ENCODE data around the gene TOP1. TPM values are rescaled to one million over a fixed set of nuclear protein-coding genes. Genes with fewer than 3 reads are reported as not detected.
A peak's percentile ranks its signal among the peaks of the same experiment; 100 is the strongest.

The TOP1 gene
- polyA plus RNA-seq, 1 of the 3 experiments (the other 2 are of a cell fraction), result 11.9 TPM

DNA sequence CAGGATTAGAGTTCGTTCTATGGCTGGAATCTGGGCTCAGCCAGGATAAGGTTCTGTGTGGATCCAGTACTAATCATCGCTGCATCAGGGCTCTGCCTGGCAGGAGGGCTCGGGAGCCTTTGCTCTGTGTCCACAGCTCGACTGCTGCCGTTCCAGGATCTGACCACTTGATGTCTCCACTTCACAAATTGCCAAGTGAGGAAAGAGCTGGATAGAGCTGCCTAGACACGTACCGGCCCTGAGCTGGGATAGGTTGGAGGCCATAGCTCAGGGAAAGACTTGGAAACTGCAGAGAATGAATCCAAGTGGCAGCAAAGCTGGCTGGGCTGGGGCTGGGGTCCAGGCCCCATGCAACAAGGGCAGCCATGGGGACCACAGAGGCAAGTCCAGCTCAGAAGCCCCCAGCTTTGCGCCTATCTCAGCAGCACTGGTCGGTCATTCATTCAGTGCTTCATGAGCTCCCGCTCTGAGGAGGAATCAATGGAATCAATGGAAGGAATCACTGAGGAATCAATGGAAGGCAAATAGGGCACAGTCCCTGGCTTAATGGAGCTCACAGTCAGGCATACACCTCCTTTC is 38.0 kb upstream of the TOP1 start:
- peak; percentile 84 for DNase-seq
- Histone ChIP-seq H3K4me2 (no peak overlapping the region), H2AFZ (ENCODE audit: low read depth) (peak overlapping the region; percentile 58; the same call in 1 of the 2 replicates), H3K79me2 (ENCODE audit: insufficient read depth) (no peaks in the 10 kb centered on the region), H3K9ac (no peak overlapping the region), H3K4me1 (ENCODE audit: control insufficient read depth in 1 of 2, insufficient read depth in 2 of 2, low read depth in 1 of 2, low read length in 1 of 2) (peaks cover 2 to 11% of the 10 kb centered on the region in 2 experiments; a peak in 2 of 4 replicates), H3K27ac (ENCODE audit: low read depth in 2 of 2, low read length in 1 of 2) (no peak overlapping the region), H4K20me1 (ENCODE audit: insufficient read depth) (no peaks in the 10 kb centered on the region), H3K36me3 (replicated peaks in 1 of 2; ENCODE audit: control insufficient read depth in 1 of 2, insufficient read depth in 2 of 2, low read length in 1 of 2) (no peaks in the 10 kb centered on the region), H3K4me3 (ENCODE audit: low read depth in 2 of 2, low read length in 1 of 2) (no peak overlapping the region; a peak in 1 of 4 replicates), H3F3A (replicated peaks; ENCODE audit: insufficient read depth) (no peaks in the 10 kb centered on the region), H3K9me2 (no peaks in the 10 kb centered on the region), H3K9me3 (no peaks in the 10 kb centered on the region), H3K27me3 (ENCODE audit: insufficient read depth) (no peaks in the 10 kb centered on the region)
- peak; percentile 62 for TF ChIP-seq RCOR1 (IDR thresholded peaks at IDR 0.05; ENCODE audit: low read length)
- TF ChIP-seq YY1 (IDR thresholded peaks at IDR 0.05; ENCODE audit: low read depth), result 0 out of 2 replicates have a peak, but pooled peaks have one; percentile 37
- TF ChIP-seq, protein P1, sequence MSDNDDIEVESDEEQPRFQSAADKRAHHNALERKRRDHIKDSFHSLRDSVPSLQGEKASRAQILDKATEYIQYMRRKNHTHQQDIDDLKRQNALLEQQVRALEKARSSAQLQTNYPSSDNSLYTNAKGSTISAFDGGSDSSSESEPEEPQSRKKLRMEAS (IDR thresholded peaks at IDR 0.05; ENCODE audit: low read depth), result no peak
- peak; percentile 94 for TF ChIP-seq RAD21 (IDR thresholded peaks at IDR 0.05; ENCODE audit: low read length)
- peak; percentile 97 for TF ChIP-seq SMC3 (IDR thresholded peaks at IDR 0.05; ENCODE audit: low read depth, low read length)
- 0 out of 2 replicates have a peak, but pooled peaks have one; percentile 6 for TF ChIP-seq NRF1 (IDR thresholded peaks at IDR 0.05; ENCODE audit: low read depth, low read length)
- TF ChIP-seq RFX5 (IDR thresholded peaks at IDR 0.05; ENCODE audit: low read length), result peak; percentile 43; the same call in 1 of the 2 replicates
- no peak for TF ChIP-seq CHD2 (IDR thresholded peaks at IDR 0.05; ENCODE audit: low read length, partially characterized antibody)
- TF ChIP-seq, protein P2, sequence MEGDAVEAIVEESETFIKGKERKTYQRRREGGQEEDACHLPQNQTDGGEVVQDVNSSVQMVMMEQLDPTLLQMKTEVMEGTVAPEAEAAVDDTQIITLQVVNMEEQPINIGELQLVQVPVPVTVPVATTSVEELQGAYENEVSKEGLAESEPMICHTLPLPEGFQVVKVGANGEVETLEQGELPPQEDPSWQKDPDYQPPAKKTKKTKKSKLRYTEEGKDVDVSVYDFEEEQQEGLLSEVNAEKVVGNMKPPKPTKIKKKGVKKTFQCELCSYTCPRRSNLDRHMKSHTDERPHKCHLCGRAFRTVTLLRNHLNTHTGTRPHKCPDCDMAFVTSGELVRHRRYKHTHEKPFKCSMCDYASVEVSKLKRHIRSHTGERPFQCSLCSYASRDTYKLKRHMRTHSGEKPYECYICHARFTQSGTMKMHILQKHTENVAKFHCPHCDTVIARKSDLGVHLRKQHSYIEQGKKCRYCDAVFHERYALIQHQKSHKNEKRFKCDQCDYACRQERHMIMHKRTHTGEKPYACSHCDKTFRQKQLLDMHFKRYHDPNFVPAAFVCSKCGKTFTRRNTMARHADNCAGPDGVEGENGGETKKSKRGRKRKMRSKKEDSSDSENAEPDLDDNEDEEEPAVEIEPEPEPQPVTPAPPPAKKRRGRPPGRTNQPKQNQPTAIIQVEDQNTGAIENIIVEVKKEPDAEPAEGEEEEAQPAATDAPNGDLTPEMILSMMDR (IDR thresholded peaks at IDR 0.05), result peak; percentile 85
- ChIA-PET CTCF (interaction anchor here (0.6 to 5.0 kb wide), 44 partner anchors 9 to 649 kb away, joined by 3 to 87 read pairs (median 5); partner anchors contain the start of genes LPIN3 and TOP1), POLR2A (interaction anchor here (1.1 to 1.3 kb wide), 2 partner anchors 83 to 104 kb away, joined by 5 read pairs; no protein-coding TSS in a partner anchor)
- 36% methylated on average over 9 of the region's 10 CpGs for WGBS (ENCODE audit: low lambda C conversion rate)

DNA sequence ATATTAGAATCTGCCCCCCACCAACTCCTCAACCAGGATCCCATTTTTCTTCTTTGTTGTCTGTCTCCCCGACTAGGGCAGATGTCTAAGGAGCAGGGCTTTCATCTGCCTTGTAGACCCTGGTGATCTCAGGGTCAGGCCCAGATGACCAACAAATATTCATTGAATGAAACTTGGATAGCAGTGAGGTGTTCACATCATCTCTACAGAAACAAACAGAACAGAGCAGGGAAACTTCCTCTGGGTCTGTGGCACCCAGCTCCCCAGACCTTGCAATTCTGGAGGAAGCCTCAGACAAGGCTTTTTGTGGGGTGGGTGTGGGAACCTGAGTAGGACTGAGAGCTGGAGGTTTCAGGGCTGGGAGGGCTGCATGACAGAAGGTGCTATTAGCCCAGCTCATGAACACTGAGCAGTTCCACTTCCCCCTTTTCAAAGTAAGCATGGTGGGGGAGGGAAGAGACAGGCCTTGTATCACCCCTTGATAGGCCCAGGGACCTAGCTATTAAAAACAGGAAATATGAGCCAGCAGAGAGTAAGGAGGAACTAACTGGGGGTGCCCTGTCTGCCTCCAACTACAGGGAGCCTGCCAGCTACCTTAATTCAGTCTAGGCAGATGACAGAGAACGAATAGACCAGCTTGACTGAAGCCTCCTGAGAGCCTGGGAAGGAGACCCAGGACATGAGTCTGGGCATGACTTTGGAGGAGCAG is 37.3 kb upstream of the TOP1 start:
- Histone ChIP-seq H3K36me3 (replicated peaks in 1 of 2; ENCODE audit: control insufficient read depth in 1 of 2, insufficient read depth in 2 of 2, low read length in 1 of 2) (no peaks in the 10 kb centered on the region), H3K4me3 (ENCODE audit: low read depth in 2 of 2, low read length in 1 of 2) (no peak overlapping the region), H3K9ac (0 out of 2 replicates have a peak overlapping the region, but pooled peaks have one; percentile 6), H3K79me2 (ENCODE audit: insufficient read depth) (no peaks in the 10 kb centered on the region), H4K20me1 (ENCODE audit: insufficient read depth) (no peaks in the 10 kb centered on the region), H3K9me3 (no peaks in the 10 kb centered on the region), H3K4me1 (ENCODE audit: control insufficient read depth in 1 of 2, insufficient read depth in 2 of 2, low read depth in 1 of 2, low read length in 1 of 2) (peaks cover 2 to 11% of the 10 kb centered on the region in 2 experiments; a peak in 2 of 4 replicates), H3K4me2 (peak overlapping the region; percentile 36; the same call in 1 of the 2 replicates), H2AFZ (ENCODE audit: low read depth) (peak overlapping the region; percentile 58; the same call in 1 of the 2 replicates), H3F3A (replicated peaks; ENCODE audit: insufficient read depth) (no peaks in the 10 kb centered on the region), H3K9me2 (no peaks in the 10 kb centered on the region), H3K27me3 (ENCODE audit: insufficient read depth) (no peaks in the 10 kb centered on the region), H3K27ac (ENCODE audit: low read depth in 2 of 2, low read length in 1 of 2) (no peak overlapping the region)
- ChIA-PET POLR2A (interaction anchor here (1.1 to 1.3 kb wide), 2 partner anchors 83 to 104 kb away, joined by 5 read pairs; no protein-coding TSS in a partner anchor), CTCF (interaction anchor here (0.6 to 5.0 kb wide), 44 partner anchors 9 to 349 kb away, joined by 3 to 87 read pairs (median 5); partner anchors contain the start of genes LPIN3 and TOP1)
- DNase-seq, result no peak
- TF ChIP-seq SIN3A (IDR thresholded peaks at IDR 0.05; ENCODE audit: borderline replicate concordance, low read depth, low read length) (no peak), MXI1 (IDR thresholded peaks at IDR 0.05; ENCODE audit: low read depth, low read length) (no peak), EZH2phosphoT487 (IDR thresholded peaks at IDR 0.05; ENCODE audit: borderline replicate concordance, low read depth) (no peak), CHD2 (IDR thresholded peaks at IDR 0.05; ENCODE audit: low read length, partially characterized antibody) (no peak), JUND (IDR thresholded peaks at IDR 0.05) (no peak), GABPA (IDR thresholded peaks at IDR 0.05; ENCODE audit: low read depth) (no peak), POLR2AphosphoS5 (IDR thresholded peaks at IDR 0.05; ENCODE audit: low read depth, low read length) (no peak)
- TF ChIP-seq, protein P3, sequence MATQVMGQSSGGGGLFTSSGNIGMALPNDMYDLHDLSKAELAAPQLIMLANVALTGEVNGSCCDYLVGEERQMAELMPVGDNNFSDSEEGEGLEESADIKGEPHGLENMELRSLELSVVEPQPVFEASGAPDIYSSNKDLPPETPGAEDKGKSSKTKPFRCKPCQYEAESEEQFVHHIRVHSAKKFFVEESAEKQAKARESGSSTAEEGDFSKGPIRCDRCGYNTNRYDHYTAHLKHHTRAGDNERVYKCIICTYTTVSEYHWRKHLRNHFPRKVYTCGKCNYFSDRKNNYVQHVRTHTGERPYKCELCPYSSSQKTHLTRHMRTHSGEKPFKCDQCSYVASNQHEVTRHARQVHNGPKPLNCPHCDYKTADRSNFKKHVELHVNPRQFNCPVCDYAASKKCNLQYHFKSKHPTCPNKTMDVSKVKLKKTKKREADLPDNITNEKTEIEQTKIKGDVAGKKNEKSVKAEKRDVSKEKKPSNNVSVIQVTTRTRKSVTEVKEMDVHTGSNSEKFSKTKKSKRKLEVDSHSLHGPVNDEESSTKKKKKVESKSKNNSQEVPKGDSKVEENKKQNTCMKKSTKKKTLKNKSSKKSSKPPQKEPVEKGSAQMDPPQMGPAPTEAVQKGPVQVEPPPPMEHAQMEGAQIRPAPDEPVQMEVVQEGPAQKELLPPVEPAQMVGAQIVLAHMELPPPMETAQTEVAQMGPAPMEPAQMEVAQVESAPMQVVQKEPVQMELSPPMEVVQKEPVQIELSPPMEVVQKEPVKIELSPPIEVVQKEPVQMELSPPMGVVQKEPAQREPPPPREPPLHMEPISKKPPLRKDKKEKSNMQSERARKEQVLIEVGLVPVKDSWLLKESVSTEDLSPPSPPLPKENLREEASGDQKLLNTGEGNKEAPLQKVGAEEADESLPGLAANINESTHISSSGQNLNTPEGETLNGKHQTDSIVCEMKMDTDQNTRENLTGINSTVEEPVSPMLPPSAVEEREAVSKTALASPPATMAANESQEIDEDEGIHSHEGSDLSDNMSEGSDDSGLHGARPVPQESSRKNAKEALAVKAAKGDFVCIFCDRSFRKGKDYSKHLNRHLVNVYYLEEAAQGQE (IDR thresholded peaks at IDR 0.05; ENCODE audit: low read depth, low read length), result no peak
- TF ChIP-seq, protein P4, sequence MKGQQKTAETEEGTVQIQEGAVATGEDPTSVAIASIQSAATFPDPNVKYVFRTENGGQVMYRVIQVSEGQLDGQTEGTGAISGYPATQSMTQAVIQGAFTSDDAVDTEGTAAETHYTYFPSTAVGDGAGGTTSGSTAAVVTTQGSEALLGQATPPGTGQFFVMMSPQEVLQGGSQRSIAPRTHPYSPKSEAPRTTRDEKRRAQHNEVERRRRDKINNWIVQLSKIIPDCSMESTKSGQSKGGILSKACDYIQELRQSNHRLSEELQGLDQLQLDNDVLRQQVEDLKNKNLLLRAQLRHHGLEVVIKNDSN (IDR thresholded peaks at IDR 0.05; ENCODE audit: borderline replicate concordance, low read depth), result no peak
- WGBS (ENCODE audit: low lambda C conversion rate), result 78% methylated on average over 2 of the region's 2 CpGs
